Gastrocnemius medialis (tissue), 4 donors: ENCODE measurements around the gene ENTHD1. TPM values are rescaled to one million over a fixed set of nuclear protein-coding genes. Genes with fewer than 3 reads are reported as not detected.
"Not testable (repeated sequence)": the region's sequence is repeated elsewhere in the genome, so short reads cannot be mapped to it uniquely, and the experiment has no call there.

ENCODE experiments used
- ATAC-seq, 2 donors: fragments of 150-250 bp; one replicate each; pipeline ENCODE4 v1.9.1; 2016
- DNase-seq, 2 donors: peaks; one replicate each; pipeline ENCODE4 v3.0.0-alpha.2; 2019
- H3K27ac ChIP-seq, 4 donors: fragments of 200-600 bp; sonication (generic); 1 replicate in 1 of 4; 2 replicates in 3 of 4; pipeline ENCODE4 v1.5.1; 2016 to 2018; ENCODE audit warnings: mild to moderate bottlenecking in 2 of 4, moderate library complexity in 1 of 4
- H3K27me3 ChIP-seq, 3 donors: fragments of 200-600 bp; sonication (generic) in 2 of 3; 1 replicate in 1 of 3; 2 replicates in 2 of 3; pipeline versions ENCODE4 v1.5.1 to v1.6.0; 2016 to 2019; ENCODE audit warnings: mild to moderate bottlenecking in 1 of 3, moderate library complexity in 1 of 3
- H3K36me3 ChIP-seq, 2 donors: fragments of 200-600 bp; sonication (generic) in 1 of 2; one replicate each; pipeline ENCODE4 v1.5.1; 2017 to 2018
- H3K4me1 ChIP-seq, 2 donors: fragments of 200-600 bp; sonication (generic) in 1 of 2; one replicate each; pipeline ENCODE4 v1.5.1; 2016 to 2017; ENCODE audit warnings: mild to moderate bottlenecking in 2 of 2
- H3K4me3 ChIP-seq, 4 donors: fragments of 200-600 bp; sonication (generic) in 3 of 4; 1 replicate in 1 of 4; 2 replicates in 3 of 4; pipeline ENCODE4 v1.5.1; 2016 to 2019; ENCODE audit warnings: mild to moderate bottlenecking in 2 of 4
- H3K9me3 ChIP-seq, 3 donors: fragments of 200-600 bp; sonication (generic) in 2 of 3; 1 replicate in 1 of 3; 2 replicates in 2 of 3; pipeline ENCODE4 v1.5.1; 2016 to 2019
- POLR2A ChIP-seq, 2 donors: fragments of 450-650 bp; IDR thresholded peaks; one replicate each; pipeline ENCODE4 v1.6.1; 2017; ENCODE audit warnings: antibody characterized with exemption in 2 of 2, mild to moderate bottlenecking in 2 of 2, moderate library complexity in 2 of 2
- in situ Hi-C, 4 donors: fragments of 200-750 bp; cut with MboI; loops; one replicate each; pipeline versions ENCODE4 v1.15.0 to v1.8.0; 2017; ENCODE audit warnings: low sequenced_read_pairs in 4 of 4
- intact Hi-C: fragments of 100-400 bp; cut with DNase I; formaldehyde crosslinking; loops from one replicate; pipeline ENCODE4 v1.15.1; 2023; ENCODE audit warnings: low total_unique reads
- total RNA-seq, 4 donors: library from RNA; depleted of rRNA; stranded (reverse); fragments of >200 nt; gene quantifications; one replicate each; pipeline versions ENCODE4 v1.1.0 to v1.2.3, GENCODE V29; 2016
- TF ChIP-seq, protein P1 (sequence below), 5 experiments: fragments of 450-650 bp in 3 of 5; fragments of 200-600 bp in 2 of 5; sonication (generic) in 2 of 5; IDR thresholded peaks in 4 of 5; conservative IDR thresholded peaks in 1 of 5; 1 replicate in 4 of 5; 2 replicates in 1 of 5; pipeline ENCODE4 v1.5.1; 2016 to 2019; ENCODE audit warnings: antibody characterized with exemption in 5 of 5, mild to moderate bottlenecking in 3 of 5, moderate library complexity in 3 of 5

The ENTHD1 gene
- total RNA-seq, 4 donors from 2014 or later, result not detected

GRCh38 chr22:39738746-39739145 is 154.8 kb downstream of the ENTHD1 start:
- in situ Hi-C loops (no loop called here), intact Hi-C loops (no loop called here)
- H3K9me3 ChIP-seq, result no peaks in the 10 kb centered on the region
- H3K27ac ChIP-seq, result no peak overlapping the region
- peaks cover 0 to 13% (median 6%) of the 10 kb centered on the region in 3 donors for H3K27me3 ChIP-seq
- TF ChIP-seq, protein P1, sequence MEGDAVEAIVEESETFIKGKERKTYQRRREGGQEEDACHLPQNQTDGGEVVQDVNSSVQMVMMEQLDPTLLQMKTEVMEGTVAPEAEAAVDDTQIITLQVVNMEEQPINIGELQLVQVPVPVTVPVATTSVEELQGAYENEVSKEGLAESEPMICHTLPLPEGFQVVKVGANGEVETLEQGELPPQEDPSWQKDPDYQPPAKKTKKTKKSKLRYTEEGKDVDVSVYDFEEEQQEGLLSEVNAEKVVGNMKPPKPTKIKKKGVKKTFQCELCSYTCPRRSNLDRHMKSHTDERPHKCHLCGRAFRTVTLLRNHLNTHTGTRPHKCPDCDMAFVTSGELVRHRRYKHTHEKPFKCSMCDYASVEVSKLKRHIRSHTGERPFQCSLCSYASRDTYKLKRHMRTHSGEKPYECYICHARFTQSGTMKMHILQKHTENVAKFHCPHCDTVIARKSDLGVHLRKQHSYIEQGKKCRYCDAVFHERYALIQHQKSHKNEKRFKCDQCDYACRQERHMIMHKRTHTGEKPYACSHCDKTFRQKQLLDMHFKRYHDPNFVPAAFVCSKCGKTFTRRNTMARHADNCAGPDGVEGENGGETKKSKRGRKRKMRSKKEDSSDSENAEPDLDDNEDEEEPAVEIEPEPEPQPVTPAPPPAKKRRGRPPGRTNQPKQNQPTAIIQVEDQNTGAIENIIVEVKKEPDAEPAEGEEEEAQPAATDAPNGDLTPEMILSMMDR (IDR thresholded peaks at IDR 0.05 in 4 of 5, conservative IDR thresholded peaks at IDR 0.05 in 1 of 5), result no peak
- TF ChIP-seq POLR2A (IDR thresholded peaks at IDR 0.05), result no peak
- H3K4me3 ChIP-seq, result no peak overlapping the region
- ATAC-seq (no peak), DNase-seq (no peak)
- no peaks in the 10 kb centered on the region for H3K4me1 ChIP-seq
- H3K36me3 ChIP-seq, result no peaks in the 10 kb centered on the region

DNA sequence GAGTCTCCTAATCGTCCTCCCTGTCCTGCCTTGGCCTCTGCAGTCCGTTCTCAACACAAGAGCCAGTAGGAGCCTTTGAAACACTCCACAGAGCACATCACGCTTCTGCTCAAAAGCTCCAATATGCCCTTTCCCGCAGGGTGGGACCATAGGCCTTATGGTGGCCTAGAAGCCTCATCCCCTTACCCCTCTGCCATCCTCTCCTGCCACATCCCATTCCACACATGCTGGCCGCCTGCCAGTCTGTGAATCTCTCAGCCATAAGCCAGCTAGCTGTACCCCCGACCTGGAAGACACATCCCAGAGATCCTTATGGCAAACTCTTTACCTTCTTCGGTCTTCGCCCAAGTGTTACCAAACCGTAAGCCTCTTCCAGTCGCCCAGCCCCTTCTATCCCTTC is 157.8 kb downstream of the ENTHD1 start:
- intact Hi-C loops (no loop called here), in situ Hi-C loops (no loop called here)
- no peaks in the 10 kb centered on the region for H3K9me3 ChIP-seq
- TF ChIP-seq, protein P1 (IDR thresholded peaks at IDR 0.05 in 4 of 5, conservative IDR thresholded peaks at IDR 0.05 in 1 of 5), result no peak
- no peak for TF ChIP-seq POLR2A (IDR thresholded peaks at IDR 0.05)
- H3K27me3 ChIP-seq, result peaks cover 0 to 21% (median 18%) of the 10 kb centered on the region in 3 donors
- no peaks in the 10 kb centered on the region for H3K4me1 ChIP-seq
- no peaks in the 10 kb centered on the region for H3K36me3 ChIP-seq
- DNase-seq (no peak), ATAC-seq (no peak)
- no peak overlapping the region for H3K4me3 ChIP-seq
- H3K27ac ChIP-seq, result no peak overlapping the region

DNA sequence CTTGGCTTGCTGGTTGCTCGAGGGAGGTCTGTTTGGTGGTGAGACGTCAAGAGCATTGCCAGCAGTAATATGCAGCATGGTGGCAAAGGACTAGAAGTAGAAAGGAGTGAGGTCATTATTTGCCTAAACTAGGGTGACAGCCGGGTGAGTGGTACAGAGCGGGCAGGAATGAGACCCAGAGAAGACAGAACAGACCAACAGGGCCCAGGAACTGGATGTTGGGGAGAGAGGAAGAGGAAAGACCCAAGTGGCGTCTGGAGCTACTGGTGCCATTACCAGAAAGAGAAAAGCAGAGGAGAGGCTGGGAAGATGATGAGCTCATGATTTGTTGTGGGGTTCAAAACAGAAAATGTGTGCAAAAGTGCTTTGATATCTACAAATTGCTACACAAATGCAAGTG is 158.7 kb downstream of the ENTHD1 start:
- H3K36me3 ChIP-seq, result no peaks in the 10 kb centered on the region
- intact Hi-C loops (no loop called here), in situ Hi-C loops (no loop called here)
- no peak for DNase-seq
- no peaks in the 10 kb centered on the region for H3K9me3 ChIP-seq
- H3K27ac ChIP-seq, result no peak overlapping the region
- peaks cover 0 to 21% (median 18%) of the 10 kb centered on the region in 3 donors for H3K27me3 ChIP-seq
- H3K4me3 ChIP-seq, result no peak overlapping the region
- TF ChIP-seq, protein P1 (IDR thresholded peaks at IDR 0.05 in 4 of 5, conservative IDR thresholded peaks at IDR 0.05 in 1 of 5), result no peak
- TF ChIP-seq POLR2A (IDR thresholded peaks at IDR 0.05), result no peak
- H3K4me1 ChIP-seq, result no peaks in the 10 kb centered on the region
- no peak for ATAC-seq

- ATAC-seq, intact Hi-C loops, H3K27ac ChIP-seq, H3K4me1 ChIP-seq, H3K9me3 ChIP-seq, DNase-seq, H3K4me3 ChIP-seq, H3K36me3 ChIP-seq, in situ Hi-C loops: not testable (repeated sequence)
- peaks cover 0 to 21% (median 18%) of the 10 kb centered on the region in 3 donors for H3K27me3 ChIP-seq
Measured at GRCh38 chr22:39734046-39734445, 159.5 kb downstream of the ENTHD1 start.

DNA sequence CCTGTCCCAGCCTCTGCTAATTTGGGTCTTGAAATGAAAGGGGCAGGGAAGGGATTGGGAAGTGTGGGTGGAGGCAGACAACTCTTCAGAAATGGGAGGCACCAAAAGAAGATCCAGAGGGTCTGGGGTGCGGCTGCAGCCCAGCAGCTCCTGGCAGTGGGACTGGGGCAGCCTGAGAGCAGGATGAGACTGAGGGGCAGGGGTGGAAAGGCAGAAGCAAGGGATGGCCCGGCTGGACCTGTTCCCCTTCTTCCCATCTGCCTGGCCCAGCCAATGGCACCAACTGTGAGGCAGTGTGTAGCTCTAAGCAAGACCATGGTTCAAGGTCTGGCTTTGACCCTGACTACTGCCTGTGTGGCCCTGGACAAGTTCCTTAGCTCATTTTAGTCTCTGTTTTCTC is 160.4 kb downstream of the ENTHD1 start:
- Histone ChIP-seq H3K9me3 (no peaks in the 10 kb centered on the region), H3K36me3 (no peaks in the 10 kb centered on the region), H3K4me1 (no peaks in the 10 kb centered on the region), H3K4me3 (no peak overlapping the region), H3K27ac (no peak overlapping the region), H3K27me3 (peaks cover 0 to 21% (median 18%) of the 10 kb centered on the region in 3 donors)
- TF ChIP-seq POLR2A (IDR thresholded peaks at IDR 0.05), result no peak
- TF ChIP-seq, protein P1 (IDR thresholded peaks at IDR 0.05 in 4 of 5, conservative IDR thresholded peaks at IDR 0.05 in 1 of 5), result no peak
- in situ Hi-C loops (no loop called here), intact Hi-C loops (no loop called here)
- ATAC-seq, result no peak
- DNase-seq, result no peak
